Brain microvascular endothelial cell (primary cell): ENCODE measurements around the gene RANGRF.

Experiments
- DNase-seq: peaks from one replicate; pipeline ENCODE4 v3.0.0-alpha.2; 2020
- H3K27ac ChIP-seq: fragments of 250-450 bp; sonication (Bioruptor Pico); 2 replicates; pipeline ENCODE4 v1.5.1; 2020; ENCODE audit warnings: mild to moderate bottlenecking, moderate library complexity
- H3K27me3 ChIP-seq: fragments of 250-450 bp; sonication (Bioruptor Pico); replicated peaks from 2 replicates; pipeline ENCODE4 v1.5.1; 2020; ENCODE audit warnings: mild to moderate bottlenecking
- H3K36me3 ChIP-seq: fragments of 250-450 bp; sonication (Bioruptor Pico); replicated peaks from 2 replicates; pipeline ENCODE4 v1.5.1; 2020; ENCODE audit warnings: mild to moderate bottlenecking
- H3K4me3 ChIP-seq: 2 replicates; pipeline ENCODE4 v1.5.1; 2011; ENCODE audit warnings: low read depth, mild to moderate bottlenecking, control low read depth, low read length, moderate library complexity
- CTCF ChIP-seq: IDR thresholded peaks from 2 replicates; pipeline ENCODE4 v1.5.1; 2011; ENCODE audit warnings: low read depth, mild to moderate bottlenecking, moderate library complexity, low read length, control low read depth, inconsistent platforms; ENCODE audit errors: missing control alignments
- in situ Hi-C: cut with HindIII; loops from 2 replicates; pipeline ENCODE4 v1.10.0; 2017; ENCODE audit warnings: low sequenced_read_pairs, low pct_ligation_motif_present

RANGRF gene

GRCh38 chr17:8264320-8264719, 24.1 kb upstream of the RANGRF start:
- Histone ChIP-seq H3K36me3 (peaks cover 33% of the 10 kb centered on the region), H3K27me3 (no peaks in the 10 kb centered on the region), H3K27ac (no peak overlapping the region), H3K4me3 (no peak overlapping the region)
- no peak for TF ChIP-seq CTCF
- in situ Hi-C loops = no loop called here
- DNase-seq = no peak

GRCh38 chr17:8264836-8265542, 23.5 kb upstream of the RANGRF start:
- TF ChIP-seq CTCF = no peak
- Histone ChIP-seq H3K27ac (no peak overlapping the region), H3K36me3 (peaks cover 33% of the 10 kb centered on the region), H3K27me3 (no peaks in the 10 kb centered on the region), H3K4me3 (no peak overlapping the region)
- DNase-seq = no peak
- in situ Hi-C loops = no loop called here

- H3K27me3 ChIP-seq = no peaks in the 10 kb centered on the region
- no peak overlapping the region for H3K27ac ChIP-seq
- no peak for DNase-seq
- in situ Hi-C loops = no loop called here
- H3K36me3 ChIP-seq = peaks cover 31% of the 10 kb centered on the region
- TF ChIP-seq CTCF = no peak
- no peak overlapping the region for H3K4me3 ChIP-seq
These were observed 21.6 kb upstream of the RANGRF start for GRCh38 chr17:8266648-8267479.

- Histone ChIP-seq H3K27me3 (no peaks in the 10 kb centered on the region), H3K36me3 (peaks cover 28% of the 10 kb centered on the region), H3K4me3 (no peak overlapping the region), H3K27ac (no peak overlapping the region)
- no peak for DNase-seq
- in situ Hi-C loops = no loop called here
- TF ChIP-seq CTCF = no peak
These were observed 20.9 kb upstream of the RANGRF start for GRCh38 chr17:8267480-8268147.

GRCh38 chr17:8268550-8269298, 19.7 kb upstream of the RANGRF start:
- Histone ChIP-seq H3K27me3 (no peaks in the 10 kb centered on the region), H3K27ac (no peak overlapping the region), H3K4me3 (no peak overlapping the region), H3K36me3 (peaks cover 17% of the 10 kb centered on the region)
- in situ Hi-C loops = no loop called here
- no peak for DNase-seq
- no peak for TF ChIP-seq CTCF
